ENCODE results near the gene RIC3. TPM values are rescaled to one million over a fixed set of nuclear protein-coding genes. Genes with fewer than 3 reads are reported as not detected.

Gene RIC3
- total and polyA plus RNA-seq, 2 of the 8 experiments (the other 6 are each of a cell fraction or from before 2014, with no cell fraction given): 6.4 to 15.5 TPM

- no peak for TF ChIP-seq CHD7 (IDR thresholded peaks at IDR 0.05; ENCODE audit: insufficient replicate concordance, low read length)
- no peak for TF ChIP-seq FOSL1 (IDR thresholded peaks at IDR 0.05; ENCODE audit: insufficient read depth, low read depth, low read length)
- TF ChIP-seq TCF12 (IDR thresholded peaks at IDR 0.05; ENCODE audit: low read depth, low read length): no peak
- no peak for TF ChIP-seq JUND (IDR thresholded peaks at IDR 0.05; ENCODE audit: low read length)
- no peak for TF ChIP-seq CTBP2 (IDR thresholded peaks at IDR 0.05; ENCODE audit: borderline replicate concordance, insufficient read depth, insufficient read length, low read length)
- TF ChIP-seq TAF7 (optimal IDR thresholded peaks at IDR 0.05; ENCODE audit: borderline replicate concordance, low read depth, low read length): no peak
- TF ChIP-seq POLR2AphosphoS5 (IDR thresholded peaks at IDR 0.05; ENCODE audit: low read depth, low read length): no peak
- no peak for TF ChIP-seq CREB1 (IDR thresholded peaks at IDR 0.05)
- no peak for TF ChIP-seq PHF8 (conservative IDR thresholded peaks at IDR 0.05; ENCODE audit: low read depth, low read length)
- no peak for TF ChIP-seq SIRT6 (IDR thresholded peaks at IDR 0.05; ENCODE audit: low read length)
- no peak for TF ChIP-seq MAFK (IDR thresholded peaks at IDR 0.05; ENCODE audit: low read depth, low read length)
- no peak for TF ChIP-seq KDM4A (IDR thresholded peaks at IDR 0.05; ENCODE audit: low read depth, low read length, severe bottlenecking)
- TF ChIP-seq POU5F1 (IDR thresholded peaks at IDR 0.05; ENCODE audit: low read depth, low read length): no peak
Measured at GRCh38 chr11:8063324-8063723, 105.5 kb downstream of the RIC3 start (continued).
